ENCODE results near the gene CCER1. TPM values are rescaled to one million over a fixed set of nuclear protein-coding genes. Genes with fewer than 3 reads are reported as not detected.

Gene CCER1
- polyA plus RNA-seq, 3 donors, result not detected

GRCh38 chr12:90970911-90971310 is 15.9 kb upstream of the CCER1 start:
- DNase-seq (ENCODE audit: extremely low read depth in 1 of 11, low read depth in 9 of 11, low spot score in 4 of 11), result no peak

DNA sequence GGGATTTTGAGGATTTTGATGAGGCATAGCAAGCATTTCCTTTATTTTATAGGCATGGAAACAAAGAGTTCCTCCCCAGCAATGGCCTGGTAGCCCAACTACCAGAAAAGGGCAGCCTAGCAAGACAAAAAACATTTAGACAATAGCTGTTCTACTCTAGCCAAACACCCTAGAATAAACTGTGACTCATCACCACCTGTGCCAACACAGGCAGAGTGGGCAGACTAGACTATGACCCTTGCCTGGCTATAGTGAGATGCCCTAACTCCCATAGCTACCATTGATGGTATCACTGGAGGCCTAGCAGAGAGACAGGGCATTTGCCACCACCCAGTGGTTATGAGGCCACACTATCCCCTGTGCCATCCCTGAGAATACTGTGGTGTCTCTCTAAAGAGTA is 15.5 kb upstream of the CCER1 start:
- no peak for DNase-seq (ENCODE audit: extremely low read depth in 1 of 11, low read depth in 9 of 11, low spot score in 4 of 11)

DNA sequence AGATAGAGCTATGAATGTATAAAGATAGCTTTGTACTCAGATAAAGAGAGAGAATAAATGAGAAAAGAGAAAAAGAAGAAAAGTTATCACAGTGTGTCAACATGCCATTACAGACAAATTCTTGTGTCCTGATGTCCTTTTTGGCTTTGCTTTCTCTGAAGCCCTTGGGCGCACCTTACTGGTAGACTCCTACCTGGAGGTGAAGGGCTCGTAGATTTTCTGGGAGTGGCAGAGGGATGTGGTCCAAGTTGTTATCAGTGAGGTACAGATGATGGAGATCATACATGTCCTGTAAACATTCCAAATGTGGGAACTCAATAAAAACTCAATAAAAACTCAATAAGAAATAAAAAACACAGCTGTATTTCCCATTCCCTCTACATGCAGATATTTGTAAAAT is 14.9 kb upstream of the CCER1 start:
- no peak for DNase-seq (ENCODE audit: extremely low read depth in 1 of 11, low read depth in 9 of 11, low spot score in 4 of 11)

GRCh38 chr12:90969346-90969745 is 14.4 kb upstream of the CCER1 start:
- DNase-seq (ENCODE audit: extremely low read depth in 1 of 11, low read depth in 9 of 11, low spot score in 4 of 11), result no peak

GRCh38 chr12:90965204-90965603 is 10.2 kb upstream of the CCER1 start:
- DNase-seq (ENCODE audit: extremely low read depth in 1 of 11, low read depth in 9 of 11, low spot score in 4 of 11), result no peak

GRCh38 chr12:90964616-90965015 is 9.6 kb upstream of the CCER1 start:
- no peak for DNase-seq (ENCODE audit: extremely low read depth in 1 of 11, low read depth in 9 of 11, low spot score in 4 of 11)

GRCh38 chr12:90963946-90964345 is 9.0 kb upstream of the CCER1 start:
- DNase-seq (ENCODE audit: extremely low read depth in 1 of 11, low read depth in 9 of 11, low spot score in 4 of 11), result no peak

GRCh38 chr12:90961154-90961553 is 6.2 kb upstream of the CCER1 start:
- DNase-seq (ENCODE audit: extremely low read depth in 1 of 11, low read depth in 9 of 11, low spot score in 4 of 11), result no peak

DNA sequence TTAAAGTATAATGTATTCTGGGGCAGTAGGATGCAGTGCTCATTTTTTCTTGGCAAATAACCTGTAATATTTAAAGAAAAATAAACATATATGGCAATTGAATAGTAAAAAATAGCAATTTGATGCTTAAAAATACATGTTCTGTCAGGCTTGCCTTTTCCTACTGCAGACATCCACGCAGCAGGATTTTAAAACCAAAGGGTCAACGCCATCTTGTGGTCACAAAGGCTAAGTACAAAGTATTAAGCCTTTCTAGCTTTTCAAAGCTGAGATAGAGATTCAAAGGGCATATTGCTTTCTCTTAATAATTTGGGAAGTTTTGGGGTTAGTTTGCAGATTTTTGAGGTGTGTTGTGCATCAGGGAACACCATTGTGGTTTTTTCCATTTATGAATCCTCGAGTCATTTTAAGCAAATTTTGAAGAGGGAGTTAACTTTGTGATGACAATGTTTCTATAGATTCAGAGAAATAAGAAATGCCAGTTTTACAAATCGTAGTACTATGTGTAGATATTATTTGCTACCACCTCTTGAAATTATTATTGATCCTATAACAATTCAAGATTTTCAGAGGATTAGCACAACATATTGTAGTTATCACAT is 4.7 kb upstream of the CCER1 start:
- peak in 9 of 11 donors; percentile 19 to 57 (median 43) for DNase-seq (ENCODE audit: extremely low read depth in 1 of 11, low read depth in 9 of 11, low spot score in 4 of 11)

DNA sequence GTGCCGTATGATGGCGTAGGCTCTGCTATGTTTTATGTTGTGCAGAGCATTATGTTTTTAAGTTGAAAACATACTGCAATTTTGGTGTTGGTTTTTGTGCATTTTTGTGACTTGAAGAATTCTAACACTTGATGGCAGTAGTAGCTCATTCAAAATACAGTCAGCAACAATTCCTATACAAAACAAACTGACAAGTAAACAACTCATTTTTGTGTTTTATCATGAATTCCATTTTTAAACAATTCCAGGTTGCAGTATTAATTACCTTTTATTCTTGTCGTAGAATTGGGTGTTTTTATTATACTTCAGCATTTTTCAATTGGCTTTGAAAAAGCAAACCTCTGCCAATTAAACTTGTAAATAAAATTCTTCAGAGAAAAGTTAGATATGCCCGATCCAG is 4.1 kb upstream of the CCER1 start:
- no peak for DNase-seq (ENCODE audit: extremely low read depth in 1 of 11, low read depth in 9 of 11, low spot score in 4 of 11)

DNA sequence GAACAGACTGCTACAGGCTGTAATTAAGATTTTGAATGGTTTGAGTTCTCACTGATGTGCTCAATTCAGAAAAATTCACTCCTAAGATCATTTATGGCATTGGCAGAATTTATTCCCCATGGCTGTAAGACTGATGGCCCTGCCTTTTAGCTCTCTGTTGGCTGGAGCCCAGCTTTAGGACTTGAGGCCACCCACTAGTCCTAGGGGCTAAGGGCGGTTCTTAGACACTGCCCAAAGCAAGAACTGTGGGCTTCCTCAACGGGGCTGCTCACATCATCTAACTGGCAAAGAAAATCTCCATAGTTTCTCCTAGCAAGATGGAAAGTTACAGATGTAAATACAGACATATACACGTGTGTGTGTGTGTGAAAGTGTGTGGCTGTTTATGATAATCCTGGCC is 3.4 kb upstream of the CCER1 start:
- no peak for DNase-seq (ENCODE audit: extremely low read depth in 1 of 11, low read depth in 9 of 11, low spot score in 4 of 11)

DNA sequence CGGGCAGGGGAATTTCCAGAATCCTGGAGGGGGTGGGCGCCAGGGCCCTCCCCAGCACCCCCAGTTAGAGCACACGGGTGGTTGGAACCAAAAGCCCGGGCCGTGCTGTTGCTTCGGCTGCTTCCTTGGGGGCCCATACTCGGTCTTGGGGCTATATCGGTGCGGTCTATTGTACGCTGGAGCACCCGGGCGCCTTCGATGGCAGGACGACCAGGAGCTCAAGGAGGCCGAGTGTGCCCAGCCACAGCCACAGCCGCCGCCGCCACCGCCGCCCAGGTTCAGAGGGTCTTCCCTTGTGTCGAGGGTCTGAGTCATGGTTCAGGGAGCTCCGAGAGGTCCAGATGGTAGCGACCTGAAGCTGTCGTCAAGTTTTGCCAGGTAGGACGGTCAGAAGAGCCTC is 548 bp downstream of the CCER1 start:
- no peak for DNase-seq (ENCODE audit: extremely low read depth in 1 of 11, low read depth in 9 of 11, low spot score in 4 of 11)

GRCh38 chr12:90953956-90954421 is 987 bp downstream of the CCER1 start:
- DNase-seq (ENCODE audit: extremely low read depth in 1 of 11, low read depth in 9 of 11, low spot score in 4 of 11), result no peak

- no peak for DNase-seq (ENCODE audit: extremely low read depth in 1 of 11, low read depth in 9 of 11, low spot score in 4 of 11)
Observed at GRCh38 chr12:90951432-90952105, 3.4 kb downstream of the CCER1 start.

DNA sequence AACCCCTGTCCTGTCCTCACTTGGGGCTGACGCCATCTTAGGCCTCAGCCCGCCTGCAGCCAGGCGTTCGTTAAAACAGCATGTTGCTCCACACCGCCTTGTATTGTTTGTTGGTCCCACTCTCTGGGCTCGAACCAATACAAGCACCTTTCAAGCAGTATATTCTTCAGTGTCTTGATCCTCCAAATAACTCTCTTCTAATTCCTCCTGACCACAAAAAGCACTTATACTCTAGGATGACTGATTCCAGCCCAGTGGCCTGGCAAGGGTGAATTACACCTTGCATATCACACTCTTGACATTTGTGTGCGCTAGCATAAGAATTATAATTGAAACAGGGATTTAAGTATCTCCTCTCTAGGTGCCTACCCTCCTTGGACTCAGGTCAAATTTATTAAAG is 7.1 kb downstream of the CCER1 start:
- no peak for DNase-seq (ENCODE audit: extremely low read depth in 1 of 11, low read depth in 9 of 11, low spot score in 4 of 11)

GRCh38 chr12:90945070-90945649 is 9.8 kb downstream of the CCER1 start:
- DNase-seq (ENCODE audit: extremely low read depth in 1 of 11, low read depth in 9 of 11, low spot score in 4 of 11), result no peak

DNA sequence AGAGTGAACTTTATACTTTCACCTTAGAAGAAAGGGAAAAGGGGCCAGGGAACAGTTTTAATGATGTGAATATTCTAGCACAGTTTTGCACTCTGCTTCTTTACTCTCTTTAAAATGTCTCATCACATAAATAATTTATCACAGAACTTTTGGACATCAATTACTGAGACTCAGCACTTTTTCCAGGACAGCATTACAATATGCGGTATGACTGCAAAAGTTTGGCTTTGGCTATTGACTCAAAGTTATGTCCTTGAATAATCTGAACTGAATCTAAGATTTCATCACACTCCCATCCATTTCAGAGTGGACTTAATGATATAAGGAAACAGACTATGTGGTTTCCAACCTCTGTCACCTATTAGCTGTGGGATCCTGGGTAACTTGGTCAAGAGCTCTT is 11.7 kb downstream of the CCER1 start:
- no peak for DNase-seq (ENCODE audit: extremely low read depth in 1 of 11, low read depth in 9 of 11, low spot score in 4 of 11)

DNA sequence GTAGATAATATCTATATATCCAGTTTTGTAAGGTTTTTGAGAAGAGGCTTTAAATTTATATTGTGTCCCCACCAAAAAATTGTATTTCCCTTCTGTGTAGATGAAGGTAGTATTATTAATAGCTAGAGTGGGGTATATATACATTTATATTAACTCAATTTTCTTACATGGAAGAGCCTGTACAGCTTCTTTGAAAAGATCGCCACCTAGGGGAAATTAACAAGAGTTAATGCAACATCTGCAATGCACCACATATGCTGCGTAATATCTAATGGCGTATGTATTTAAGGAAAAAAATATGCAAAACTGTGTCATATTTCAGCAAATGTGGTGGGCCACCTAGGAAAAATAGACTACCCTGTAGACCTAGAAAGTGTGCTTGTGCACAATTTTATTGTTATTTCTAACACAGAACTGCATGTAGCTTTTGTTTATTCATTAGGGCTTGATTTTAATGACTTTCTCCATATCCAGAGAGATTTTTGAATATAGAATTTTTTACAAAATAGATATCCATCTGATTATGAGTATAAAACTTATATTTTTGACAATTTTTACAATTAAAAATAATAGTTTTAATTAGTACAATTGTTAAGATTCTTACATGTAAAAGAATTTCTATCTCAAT is 14.0 kb downstream of the CCER1 start:
- no peak for DNase-seq (ENCODE audit: extremely low read depth in 1 of 11, low read depth in 9 of 11, low spot score in 4 of 11)

DNA sequence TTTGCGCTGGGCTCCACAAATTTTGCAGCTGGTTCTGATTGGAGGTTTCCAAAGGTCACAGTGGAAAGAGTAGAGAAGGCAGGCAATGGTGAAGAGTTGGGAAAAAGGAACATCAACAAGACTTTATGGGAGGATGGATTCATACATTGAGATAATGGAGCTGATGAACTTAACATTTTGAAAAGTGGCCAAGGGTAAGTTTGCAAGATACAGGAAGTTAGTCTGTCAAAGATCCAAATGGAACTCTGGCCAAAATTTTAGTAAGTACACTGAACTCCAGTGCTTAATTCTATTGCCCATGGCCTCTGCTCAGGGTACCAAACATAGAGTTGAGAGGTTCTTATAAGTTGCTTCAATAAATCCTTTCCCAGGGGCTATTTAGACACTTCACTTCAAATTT is 15.6 kb downstream of the CCER1 start:
- no peak for DNase-seq (ENCODE audit: extremely low read depth in 1 of 11, low read depth in 9 of 11, low spot score in 4 of 11)

GRCh38 chr12:90938451-90938850 is 16.5 kb downstream of the CCER1 start:
- DNase-seq (ENCODE audit: extremely low read depth in 1 of 11, low read depth in 9 of 11, low spot score in 4 of 11), result no peak

Data from renal cortex interstitium (tissue), 11 donors.